OCI-LY3 (cell line): Measurements from ENCODE around the gene IL1RAPL1.

ENCODE experiments used
- CTCF ChIP-seq: fragments of 200-600, 300-600 bp; sonication (generic); IDR thresholded peaks from 2 replicates; pipeline ENCODE4 v1.5.1; 2014; ENCODE audit warnings: antibody characterized with exemption, low read length, low read depth
- EZH2phosphoT487 ChIP-seq: fragments of 200-600 bp; shearing (Covaris generic); IDR thresholded peaks from 2 replicates; pipeline ENCODE4 v1.6.1; 2018; ENCODE audit warnings: antibody characterized with exemption, mixed run types, low read depth

- TF ChIP-seq EZH2phosphoT487 (no peak), CTCF (no peak)
Measured at GRCh38 chrX:29269390-29269789, 682.1 kb downstream of the IL1RAPL1 start.
